Tibial nerve (tissue), 4 donors: ENCODE measurements around the gene P2RX7.

Source experiments
- EP300 ChIP-seq, 2 donors: sonication (generic); formaldehyde crosslinking; IDR thresholded peaks; one replicate each; pipeline ENCODE4 v1.6.1; 2017; ENCODE audit warnings: antibody characterized with exemption in 2 of 2, mild to moderate bottlenecking in 1 of 2
- POLR2A ChIP-seq, 2 donors: fragments of 450-650 bp; IDR thresholded peaks; one replicate each; pipeline ENCODE4 v1.6.1; 2017; ENCODE audit warnings: antibody characterized with exemption in 2 of 2, mild to moderate bottlenecking in 2 of 2, moderate library complexity in 2 of 2
- TF ChIP-seq, protein P1 (sequence below), 5 experiments: fragments of 200-600 bp in 3 of 5; fragments of 450-650 bp in 2 of 5; sonication (generic) in 3 of 5; IDR thresholded peaks; one replicate each; pipeline ENCODE4 v1.5.1; 2016 to 2019; ENCODE audit warnings: antibody characterized with exemption in 5 of 5, mild to moderate bottlenecking in 3 of 5, moderate library complexity in 2 of 5

DNA sequence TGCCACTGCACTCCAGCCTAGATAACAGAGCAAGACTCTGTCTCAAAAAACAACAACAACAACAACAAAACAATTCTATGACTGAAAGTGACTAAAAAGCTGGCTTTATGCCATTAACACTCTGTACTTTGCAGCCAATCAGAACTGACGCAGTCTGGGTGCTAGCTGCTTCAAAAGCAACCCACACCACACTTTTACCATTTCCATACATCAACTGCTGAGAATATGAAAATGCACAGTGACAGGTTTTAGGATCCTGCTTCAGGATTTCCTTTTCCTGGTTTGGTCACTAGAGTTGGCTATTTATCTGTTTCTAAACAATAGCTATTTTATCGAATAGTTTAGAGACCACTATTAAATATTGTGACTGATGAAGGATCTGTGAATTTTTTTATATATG lies 54.1 kb downstream of the P2RX7 start:
- TF ChIP-seq, protein P1, sequence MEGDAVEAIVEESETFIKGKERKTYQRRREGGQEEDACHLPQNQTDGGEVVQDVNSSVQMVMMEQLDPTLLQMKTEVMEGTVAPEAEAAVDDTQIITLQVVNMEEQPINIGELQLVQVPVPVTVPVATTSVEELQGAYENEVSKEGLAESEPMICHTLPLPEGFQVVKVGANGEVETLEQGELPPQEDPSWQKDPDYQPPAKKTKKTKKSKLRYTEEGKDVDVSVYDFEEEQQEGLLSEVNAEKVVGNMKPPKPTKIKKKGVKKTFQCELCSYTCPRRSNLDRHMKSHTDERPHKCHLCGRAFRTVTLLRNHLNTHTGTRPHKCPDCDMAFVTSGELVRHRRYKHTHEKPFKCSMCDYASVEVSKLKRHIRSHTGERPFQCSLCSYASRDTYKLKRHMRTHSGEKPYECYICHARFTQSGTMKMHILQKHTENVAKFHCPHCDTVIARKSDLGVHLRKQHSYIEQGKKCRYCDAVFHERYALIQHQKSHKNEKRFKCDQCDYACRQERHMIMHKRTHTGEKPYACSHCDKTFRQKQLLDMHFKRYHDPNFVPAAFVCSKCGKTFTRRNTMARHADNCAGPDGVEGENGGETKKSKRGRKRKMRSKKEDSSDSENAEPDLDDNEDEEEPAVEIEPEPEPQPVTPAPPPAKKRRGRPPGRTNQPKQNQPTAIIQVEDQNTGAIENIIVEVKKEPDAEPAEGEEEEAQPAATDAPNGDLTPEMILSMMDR (IDR thresholded peaks at IDR 0.05) = no peak
- TF ChIP-seq EP300 (IDR thresholded peaks at IDR 0.05) = no peak
- no peak for TF ChIP-seq POLR2A (IDR thresholded peaks at IDR 0.05)
